NOMO-1 treated with DMSO at 0.1 percent for 48 hours (cell line): ENCODE data around the gene FSD1L.

Experiments used
- DNase-seq: peaks from one replicate; lab custom pipeline; 2025; ENCODE audit not compliant: unreplicated experiment; lab: John Stamatoyannopoulos, UW

Gene FSD1L

GRCh38 chr9:105447814-105448812, at the start of gene FSD1L:
Gene FSD1L, plus strand, starts transcription at chr9:105448034. Its CDS starts 187 bp downstream, at chr9:105448221.
- peak; percentile 75 for DNase-seq

- DNase-seq, result no peak
Measured at GRCh38 chr9:105399117-105399516, 48.7 kb upstream of the FSD1L start.

GRCh38 chr9:105401651-105402050, 46.2 kb upstream of the FSD1L start:
- no peak for DNase-seq

GRCh38 chr9:105403552-105404248, 44.1 kb upstream of the FSD1L start:
- DNase-seq, result no peak

- peak; percentile 18 for DNase-seq
Measured at GRCh38 chr9:105405514-105406131, 42.2 kb upstream of the FSD1L start.

- no peak for DNase-seq
Measured at GRCh38 chr9:105406369-105406768, 41.5 kb upstream of the FSD1L start.

- DNase-seq, result no peak
Measured at GRCh38 chr9:105413525-105413924, 34.3 kb upstream of the FSD1L start.

- peak; percentile 36 for DNase-seq
Measured at GRCh38 chr9:105414947-105415661, 32.7 kb upstream of the FSD1L start.

- DNase-seq, result no peak
Measured at GRCh38 chr9:105415662-105415980, 32.2 kb upstream of the FSD1L start.

GRCh38 chr9:105416840-105417239, 31.0 kb upstream of the FSD1L start:
- DNase-seq, result no peak

GRCh38 chr9:105418588-105419500, 29.0 kb upstream of the FSD1L start:
- no peak for DNase-seq

- DNase-seq, result no peak
Measured at GRCh38 chr9:105419816-105420597, 27.8 kb upstream of the FSD1L start.

GRCh38 chr9:105421154-105421553, 26.7 kb upstream of the FSD1L start:
- DNase-seq, result no peak

GRCh38 chr9:105421864-105422263, 26.0 kb upstream of the FSD1L start:
- no peak for DNase-seq

- DNase-seq, result peak; percentile 14
Measured at GRCh38 chr9:105425816-105426433, 21.9 kb upstream of the FSD1L start.

- no peak for DNase-seq
Measured at GRCh38 chr9:105426657-105427056, 21.2 kb upstream of the FSD1L start.

- no peak for DNase-seq
Measured at GRCh38 chr9:105431424-105432246, 16.2 kb upstream of the FSD1L start.
